ENCODE data around the gene PAAF1.
A peak's percentile ranks its signal among the peaks of the same experiment; 100 is the strongest.

Gene PAAF1

GRCh38 chr11:73945396-73945795, 68.6 kb downstream of the PAAF1 start:
- DNase-seq (ENCODE audit: low read depth) = no peak

- no peak for DNase-seq (ENCODE audit: low read depth)
These were observed 70.1 kb downstream of the PAAF1 start for GRCh38 chr11:73946798-73947458.

DNA sequence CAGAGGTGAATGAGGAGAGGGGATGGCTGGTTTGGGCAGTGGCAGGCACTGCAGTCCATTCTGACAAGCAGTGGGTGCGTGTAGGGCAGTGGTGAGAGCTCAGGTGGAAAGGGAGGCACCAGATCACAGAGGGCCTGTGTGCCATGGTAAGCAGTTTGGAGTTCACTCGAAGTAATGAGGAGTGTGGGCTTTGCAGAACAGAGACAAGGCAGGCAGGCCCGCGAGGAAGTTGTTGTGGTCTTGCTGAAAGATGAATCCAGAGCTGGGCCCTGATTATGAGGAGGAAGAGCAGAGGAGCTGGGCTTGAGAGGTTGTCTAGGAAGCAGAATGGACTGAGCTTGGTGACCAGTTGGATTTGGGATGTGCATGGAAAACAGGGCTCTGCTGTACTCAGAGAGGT, 72.4 kb downstream of the PAAF1 start:
- DNase-seq (ENCODE audit: low read depth) = no peak

GRCh38 chr11:73949912-73950311, 73.1 kb downstream of the PAAF1 start:
- no peak for DNase-seq (ENCODE audit: low read depth)

DNA sequence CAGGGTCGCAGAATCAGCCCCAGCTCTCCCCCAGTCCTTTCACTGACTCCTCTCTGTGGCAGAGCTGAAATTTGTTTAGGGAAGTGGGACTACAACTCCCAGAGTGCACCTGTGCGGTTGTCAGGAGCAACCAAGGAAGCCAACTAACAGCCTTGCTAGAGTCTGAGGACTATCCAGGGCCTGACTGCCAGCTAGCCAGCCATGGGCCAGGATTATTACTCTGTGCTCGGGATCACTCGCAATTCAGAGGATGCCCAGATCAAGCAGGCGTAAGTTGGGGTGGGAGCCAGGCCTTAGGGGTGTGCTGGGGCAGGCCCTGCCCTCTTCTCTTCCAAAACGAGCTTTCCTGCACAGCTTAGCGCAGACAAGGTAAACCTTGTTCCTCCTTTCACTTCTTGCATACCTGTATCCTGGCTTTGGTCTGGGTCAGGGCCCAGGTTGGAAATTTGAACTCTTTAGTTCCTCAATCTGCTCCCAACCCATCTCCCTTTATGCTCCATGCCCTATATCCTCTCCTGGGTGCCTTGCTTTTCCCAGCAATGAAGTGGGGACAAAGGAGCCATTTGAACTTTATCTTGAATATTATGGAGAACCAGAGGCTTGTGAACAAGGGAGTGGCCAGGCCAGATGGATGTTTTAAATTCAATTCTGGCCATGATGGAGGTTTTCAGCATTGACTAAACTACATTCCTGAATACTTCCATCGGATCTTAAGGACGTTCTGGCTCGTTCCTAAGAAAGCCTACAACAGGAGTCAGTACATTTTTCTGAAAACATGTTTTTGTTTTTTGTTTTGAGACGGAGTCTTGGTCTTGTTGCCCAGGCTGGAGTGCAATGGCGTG, 74.3 kb downstream of the PAAF1 start, which contains the start of gene DNAJB13:
DNAJB13 (plus strand) TSS at position 158 of the 842 bp plus-strand sequence; CDS start at position 202, 44 bp downstream.
- DNase-seq (ENCODE audit: low read depth) = no peak

DNA sequence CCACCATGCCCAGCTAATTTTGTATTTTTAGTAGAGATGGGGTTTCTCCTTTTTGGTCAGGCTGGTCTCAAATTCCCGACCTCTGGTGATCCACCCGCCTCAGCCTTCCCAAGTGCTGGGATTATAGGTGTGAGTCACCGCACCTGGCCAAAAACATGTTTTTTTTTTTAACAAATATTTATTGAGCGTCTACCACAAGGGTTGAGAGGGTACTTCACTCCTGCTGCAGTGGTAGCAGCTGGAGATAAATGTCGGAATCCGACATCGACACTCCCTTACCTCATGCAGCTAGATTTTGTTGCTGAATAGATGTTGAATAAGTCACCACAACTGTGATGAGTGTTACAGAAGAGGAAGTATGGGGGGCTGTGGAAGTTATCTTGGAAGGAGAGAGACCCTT, 75.0 kb downstream of the PAAF1 start:
- no peak for DNase-seq (ENCODE audit: low read depth)

DNA sequence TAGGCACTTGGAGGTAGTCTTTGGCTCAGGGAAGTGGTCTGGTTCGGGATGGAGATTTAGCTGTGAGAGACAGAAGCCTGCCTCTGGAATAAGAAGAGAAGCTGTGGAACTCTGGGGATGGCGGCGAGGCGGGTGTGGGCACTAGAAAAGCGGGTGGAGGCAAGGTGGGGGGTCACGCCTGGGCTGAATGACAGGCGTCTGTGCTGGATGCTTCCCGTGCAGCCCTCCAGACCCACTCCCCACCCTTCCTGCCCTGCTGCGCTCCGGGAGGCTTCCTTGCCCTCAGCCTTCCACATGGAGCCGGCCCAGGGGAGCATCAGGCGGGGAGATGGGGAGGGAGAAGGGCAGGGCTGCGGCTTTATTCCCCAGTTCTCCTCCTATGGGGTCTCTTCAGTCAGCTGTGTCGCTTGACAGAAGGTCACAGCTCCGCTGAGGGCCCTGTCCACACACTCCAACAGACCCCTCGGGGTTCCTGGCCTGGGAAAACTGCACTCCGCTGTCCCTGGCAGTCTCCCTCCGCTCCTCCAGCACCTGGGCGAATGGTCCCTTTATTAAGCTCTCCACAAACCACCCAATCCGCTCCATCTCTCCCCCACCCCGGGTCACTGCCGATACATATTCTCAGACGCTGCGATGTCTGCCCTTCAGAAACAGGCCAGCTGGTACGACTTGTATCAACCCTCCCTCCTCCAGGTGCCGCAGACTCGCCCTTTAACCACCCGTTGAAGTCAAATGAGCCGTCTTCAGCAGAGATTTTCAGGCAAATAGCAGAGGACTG, 80.3 kb downstream of the PAAF1 start:
- no peak for DNase-seq (ENCODE audit: low read depth)

GRCh38 chr11:73957654-73958361, 81.0 kb downstream of the PAAF1 start:
- DNase-seq (ENCODE audit: low read depth) = no peak

- no peak for DNase-seq (ENCODE audit: low read depth)
These were observed 81.8 kb downstream of the PAAF1 start for GRCh38 chr11:73958521-73959141.

GRCh38 chr11:73961321-73961720, 84.5 kb downstream of the PAAF1 start:
- DNase-seq (ENCODE audit: low read depth) = no peak

GRCh38 chr11:73962101-73962705, 85.4 kb downstream of the PAAF1 start:
- no peak for DNase-seq (ENCODE audit: low read depth)

DNA sequence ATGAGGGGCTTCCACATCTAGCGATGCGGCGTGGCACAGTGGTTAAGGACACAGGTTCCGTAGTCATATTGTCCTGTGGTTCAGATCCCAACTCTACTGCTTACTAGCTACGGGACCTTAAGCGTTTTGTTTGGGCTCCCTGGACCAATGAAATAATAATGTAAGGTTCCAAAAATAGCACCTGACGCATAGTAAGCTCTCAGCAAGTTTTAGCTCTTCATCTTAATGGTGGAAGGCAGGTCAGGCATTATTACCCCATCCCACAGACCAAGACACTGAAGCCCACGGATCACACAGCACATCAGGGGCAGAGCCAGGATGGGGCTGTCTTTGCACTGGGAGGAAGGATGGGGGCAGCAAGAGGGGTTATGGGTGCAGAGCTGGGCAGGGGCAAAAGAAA, 87.1 kb downstream of the PAAF1 start:
- no peak for DNase-seq (ENCODE audit: low read depth)

GRCh38 chr11:73965076-73965763, 88.4 kb downstream of the PAAF1 start:
- DNase-seq (ENCODE audit: low read depth) = no peak

DNA sequence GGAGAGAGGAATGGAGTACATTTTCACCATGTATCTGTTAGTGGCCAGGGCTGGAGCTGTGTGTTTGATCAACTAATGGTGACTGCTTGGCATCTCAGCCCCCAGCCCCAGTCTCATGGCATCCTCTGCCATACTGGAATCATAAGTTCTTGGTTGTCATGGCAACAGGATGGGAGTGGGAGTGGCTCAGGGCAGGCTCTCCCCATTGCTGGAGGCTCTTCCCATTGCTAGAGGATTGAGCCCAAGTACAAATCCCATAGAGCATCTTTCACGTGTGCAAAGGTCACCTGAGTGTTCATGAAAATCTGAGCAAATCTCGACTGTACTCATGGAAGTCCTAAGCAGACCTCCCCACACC, 88.9 kb downstream of the PAAF1 start:
- no peak for DNase-seq (ENCODE audit: low read depth)

DNA sequence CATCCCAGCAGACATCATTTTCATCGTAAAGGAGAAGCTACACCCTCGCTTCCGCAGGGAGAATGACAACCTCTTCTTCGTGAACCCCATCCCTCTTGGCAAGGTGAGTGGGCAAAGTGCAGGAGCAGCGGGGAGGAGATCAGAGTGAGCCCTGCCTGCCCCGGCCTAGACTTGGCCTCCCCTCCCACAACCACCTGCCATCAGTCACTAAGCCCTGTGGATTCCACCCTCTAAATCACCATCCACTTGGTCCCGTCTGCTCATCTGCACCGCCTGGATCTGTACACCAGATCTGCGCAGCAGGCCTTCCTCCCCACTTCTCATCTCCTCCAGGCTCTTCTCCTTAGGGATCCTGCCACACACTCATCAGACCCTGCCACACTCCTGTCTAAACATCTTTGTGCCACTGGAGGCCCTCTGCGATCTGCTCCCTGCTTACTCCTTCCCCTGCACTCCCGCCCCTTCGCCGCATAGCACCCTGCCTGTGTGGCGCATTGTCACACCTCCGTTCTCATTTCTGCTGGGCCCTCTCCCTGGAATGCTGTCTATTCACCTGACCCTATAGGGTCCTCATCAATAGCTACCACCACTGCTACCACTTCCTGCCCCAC, 91.7 kb downstream of the PAAF1 start:
- no peak for DNase-seq (ENCODE audit: low read depth)

DNA sequence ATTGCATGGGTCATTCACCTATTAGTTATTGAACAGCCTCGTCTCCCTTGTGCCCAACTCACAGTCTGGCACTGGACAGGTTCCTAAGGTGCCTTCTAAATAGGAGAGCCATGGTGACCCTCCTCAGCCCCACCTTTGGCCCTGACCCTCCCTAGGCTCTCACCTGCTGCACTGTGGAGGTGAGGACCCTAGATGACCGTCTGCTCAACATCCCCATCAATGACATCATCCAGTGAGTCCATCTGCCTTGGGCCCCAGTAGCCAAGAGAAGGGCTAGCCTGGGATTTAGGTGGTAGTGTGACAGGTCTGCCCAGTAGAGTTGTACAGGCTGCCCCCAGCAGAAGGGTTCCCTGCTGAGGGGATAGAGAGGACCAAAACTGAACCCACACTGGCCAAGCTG, 92.3 kb downstream of the PAAF1 start:
- DNase-seq (ENCODE audit: low read depth) = no peak

GRCh38 chr11:73969991-73970800, 93.4 kb downstream of the PAAF1 start:
- peak; percentile 34 for DNase-seq (ENCODE audit: low read depth)

- no peak for DNase-seq (ENCODE audit: low read depth)
These were observed 94.4 kb downstream of the PAAF1 start for GRCh38 chr11:73971175-73971719.

DNA sequence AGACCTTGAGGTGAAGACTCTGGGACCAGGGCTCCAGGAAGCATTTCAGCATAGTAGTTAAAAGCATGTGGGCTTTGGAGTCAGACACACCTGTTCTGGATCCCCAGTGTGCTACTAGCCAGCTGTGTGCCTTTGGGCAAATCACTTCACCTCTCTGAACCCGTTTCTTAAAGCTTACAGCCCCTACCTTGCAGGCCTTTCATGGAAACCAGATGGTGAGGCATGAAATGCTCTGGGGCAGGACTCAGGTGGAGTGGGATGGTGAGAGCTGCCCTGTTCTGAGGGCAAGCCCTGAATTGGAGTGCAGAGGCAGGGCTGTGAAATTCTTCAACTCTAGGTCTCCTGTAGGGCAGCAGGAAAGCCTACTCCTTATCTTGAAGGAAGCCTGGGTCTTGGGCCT, 95.4 kb downstream of the PAAF1 start:
- no peak for DNase-seq (ENCODE audit: low read depth)
